Endometrial microvascular endothelial cells (primary cell): Measurements from ENCODE around the gene YY1AP1. TPM values are rescaled to one million over a fixed set of nuclear protein-coding genes. Genes with fewer than 3 reads are reported as not detected.

Experiments used
- total RNA-seq: library from RNA; depleted of rRNA; stranded (reverse); fragments of >200 nt; gene quantifications from one replicate; pipeline ENCODE4 v1.2.3, GENCODE V29; 2015; ENCODE audit errors: inconsistent ontology term

Gene YY1AP1
- total RNA-seq, 1 donor from 2014 or later, result 28.0 TPM

Other genes with a start within 250 kb of the YY1AP1 start
- 15.4 TPM for gene ASH1L, start 126.0 kb downstream of the YY1AP1 start, total RNA-seq
- 14.5 TPM for gene MSTO1, start 78.6 kb downstream of the YY1AP1 start, total RNA-seq
- 178 TPM for gene DAP3, start 317 bp upstream of the YY1AP1 start, total RNA-seq
- 19.0 TPM for gene GON4L, start 168.4 kb upstream of the YY1AP1 start, total RNA-seq
- 29.7 TPM for gene SYT11, start 170.8 kb upstream of the YY1AP1 start, total RNA-seq
- 22.5 TPM for gene RIT1, start 222.6 kb upstream of the YY1AP1 start, total RNA-seq
- gene KHDC4, start 245.6 kb upstream of the YY1AP1 start, total RNA-seq, result 26.1 TPM